OCI-LY1 (cell line): ENCODE results near the gene ACTN4.

Source experiments
- CTCF ChIP-seq: fragments of 200-600 bp; sonication (generic), shearing (Covaris generic); IDR thresholded peaks from 2 replicates; pipeline ENCODE4 v1.5.1; 2017; ENCODE audit warnings: mild to moderate bottlenecking, antibody characterized with exemption, low read length, moderate library complexity, mixed read lengths
- EZH2 ChIP-seq: fragments of 200-600 bp; sonication (generic), shearing (Covaris generic); IDR thresholded peaks from 2 replicates; pipeline ENCODE4 v1.8.0; 2017; ENCODE audit warnings: borderline replicate concordance, mixed run types, mild to moderate bottlenecking, antibody characterized with exemption, low read length, moderate library complexity, mixed read lengths

DNA sequence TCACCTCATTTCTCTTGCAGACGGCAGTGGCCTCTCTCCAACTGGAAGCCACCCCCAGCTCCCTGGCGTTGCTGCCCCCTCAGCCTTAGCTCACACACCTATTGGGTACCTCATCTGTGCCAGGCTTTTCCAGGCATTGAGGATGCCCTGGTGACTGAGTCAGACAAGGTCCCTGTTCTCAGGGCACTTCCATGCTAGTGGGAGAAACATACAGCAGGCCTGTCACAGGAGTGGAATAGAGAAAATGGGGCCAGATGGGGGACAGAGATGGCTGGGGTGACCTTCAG, 62.9 kb downstream of the ACTN4 start:
- TF ChIP-seq CTCF = no peak
- TF ChIP-seq EZH2 = no peak
